Femur (tissue), 1 donor: ENCODE results near the gene NSA2.
"Not testable (repeated sequence)": the region's sequence is repeated elsewhere in the genome, so short reads cannot be mapped to it uniquely, and the experiment has no call there.

ENCODE experiments used
- DNase-seq: peaks from one replicate; pipeline ENCODE4 v3.0.0-alpha.2; 2017

Gene NSA2

DNA sequence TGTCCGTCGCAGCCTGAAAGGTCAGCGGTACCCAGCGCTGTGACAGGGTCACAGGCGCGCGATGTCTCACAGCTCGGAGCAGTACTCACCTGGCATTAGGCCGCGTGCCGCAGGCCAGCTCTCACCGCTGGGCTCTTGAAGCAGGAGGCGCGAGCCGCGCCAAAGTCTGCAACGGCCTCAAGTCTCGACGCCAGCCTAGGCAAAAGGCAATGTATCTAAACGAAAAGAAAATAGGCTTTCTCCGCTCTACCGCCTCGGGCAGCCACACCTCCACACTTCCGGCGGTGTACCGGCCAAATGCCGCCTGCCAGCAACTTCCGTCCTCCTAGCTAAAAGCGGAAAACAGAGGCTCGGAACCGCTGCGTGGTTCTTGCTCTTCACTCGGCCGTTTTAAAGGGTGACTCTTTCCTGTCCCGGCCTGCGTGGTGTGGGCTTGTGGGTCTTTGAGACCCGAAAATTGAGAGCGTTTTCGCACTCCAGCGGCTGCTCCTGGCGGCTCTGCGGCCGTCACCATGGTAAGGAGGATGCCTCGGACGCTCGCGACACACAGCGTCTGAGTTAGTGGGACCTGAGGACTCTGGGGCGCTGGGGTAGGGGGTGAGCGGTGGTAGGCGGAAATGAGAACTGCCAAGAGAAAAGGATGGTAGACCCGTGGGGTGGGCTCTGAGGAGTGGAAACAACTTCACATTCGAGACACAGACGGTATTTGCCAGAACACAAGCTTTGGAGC lies at the start of gene NSA2, which contains the start of gene GFM2:
TSS of gene NSA2 (plus strand) at position 401 of the 730 bp plus-strand sequence. CDS start at position 513, 112 bp downstream.
TSS of gene GFM2 (minus strand) at position 269 of the 730 bp plus-strand sequence. CDS start 3,375 bp downstream, outside the sequence.
- DNase-seq, result peak; percentile 97

DNA sequence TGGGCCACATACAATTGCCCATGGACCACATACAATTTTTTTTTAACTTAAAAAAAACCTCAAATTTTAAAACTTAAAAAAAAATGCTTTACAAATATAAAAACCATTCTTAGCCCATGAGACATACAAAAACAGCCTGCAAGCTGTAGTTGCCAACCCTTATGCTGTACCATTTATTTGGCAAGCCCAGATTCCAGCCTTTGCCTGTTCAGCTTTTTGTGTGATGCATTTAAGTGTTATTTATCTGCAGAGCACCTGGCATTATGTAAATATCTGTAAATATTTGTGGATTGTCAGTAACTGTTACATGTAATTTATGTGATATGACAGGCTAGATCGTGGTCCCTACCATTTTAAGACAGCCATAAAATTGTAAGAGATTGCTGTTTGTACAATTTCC lies 49.5 kb upstream of the NSA2 start:
- no peak for DNase-seq

DNA sequence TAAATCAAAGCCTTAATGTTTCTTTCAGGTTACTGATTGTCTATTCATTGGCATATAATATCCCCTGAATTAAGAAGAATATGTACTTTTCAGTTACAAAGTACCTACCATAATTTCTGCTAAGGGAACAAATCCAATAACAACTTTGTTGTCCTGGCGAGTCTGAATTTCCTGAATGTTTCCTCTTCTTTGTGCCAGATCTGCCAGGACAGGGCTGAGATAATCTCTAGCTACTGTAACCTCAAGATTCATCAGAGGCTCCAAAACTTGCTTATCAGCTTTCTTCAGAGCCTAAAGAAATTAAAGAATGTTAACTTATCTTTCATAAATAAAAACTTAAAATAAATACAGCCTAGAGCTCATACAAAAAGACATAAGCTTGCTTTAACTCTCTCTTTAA lies 44.8 kb upstream of the NSA2 start:
- no peak for DNase-seq

DNA sequence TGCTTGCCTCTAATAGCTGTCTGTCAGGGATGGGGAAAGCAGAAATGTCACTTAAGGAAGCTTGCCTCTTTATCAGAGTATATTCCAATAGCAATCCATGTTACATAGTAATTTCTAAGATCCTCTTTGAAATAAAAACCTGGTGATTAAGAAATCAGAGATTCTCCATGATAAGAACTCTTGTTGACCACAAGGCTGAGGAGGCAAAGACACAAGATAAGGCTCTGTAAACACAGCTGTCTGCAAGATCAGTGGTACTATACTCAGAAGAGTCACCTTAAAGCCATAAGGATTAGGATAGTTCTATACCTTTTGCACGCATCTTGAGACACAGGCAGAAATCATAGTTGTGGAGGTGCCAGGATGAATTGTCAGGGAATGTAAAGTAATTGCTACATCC lies 41.7 kb upstream of the NSA2 start:
- no peak for DNase-seq

DNA sequence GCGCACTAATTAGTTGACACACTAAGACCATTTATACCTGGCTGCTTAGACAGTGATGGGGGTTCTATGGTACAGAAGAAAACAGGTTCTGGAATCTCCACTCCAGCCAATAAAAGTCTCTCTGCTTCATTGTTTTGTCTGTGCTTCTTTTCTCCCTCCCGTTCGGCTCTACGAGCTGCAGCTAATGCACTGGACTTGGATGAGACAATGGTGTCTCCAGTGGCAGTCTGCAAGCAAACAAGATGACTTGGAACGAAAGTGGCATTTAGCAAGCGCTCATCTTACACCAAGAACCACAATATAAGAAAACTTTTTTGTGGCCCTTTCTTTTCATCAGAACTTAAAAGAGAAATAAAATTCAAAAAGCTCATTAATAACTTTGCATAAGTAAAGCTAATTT lies 30.3 kb upstream of the NSA2 start:
- no peak for DNase-seq

DNA sequence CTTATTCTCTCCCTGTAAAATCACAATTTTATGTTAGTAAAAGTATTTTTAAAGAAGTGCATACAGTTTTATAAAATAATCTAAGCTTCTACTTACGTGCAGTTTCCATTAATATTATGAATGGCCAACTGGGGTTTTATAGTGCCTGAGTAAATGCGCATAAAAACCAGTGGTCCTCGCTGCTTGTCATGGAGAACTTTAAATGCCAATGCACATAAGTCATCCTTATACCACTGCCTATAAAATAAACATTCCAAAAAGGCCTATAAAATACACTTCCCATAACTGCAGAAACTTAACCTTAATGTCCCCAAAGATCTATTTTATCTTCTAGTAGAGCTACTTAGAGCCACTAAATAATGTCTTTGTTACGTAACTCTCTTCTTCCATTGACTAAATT lies 28.6 kb upstream of the NSA2 start:
- no peak for DNase-seq

DNA sequence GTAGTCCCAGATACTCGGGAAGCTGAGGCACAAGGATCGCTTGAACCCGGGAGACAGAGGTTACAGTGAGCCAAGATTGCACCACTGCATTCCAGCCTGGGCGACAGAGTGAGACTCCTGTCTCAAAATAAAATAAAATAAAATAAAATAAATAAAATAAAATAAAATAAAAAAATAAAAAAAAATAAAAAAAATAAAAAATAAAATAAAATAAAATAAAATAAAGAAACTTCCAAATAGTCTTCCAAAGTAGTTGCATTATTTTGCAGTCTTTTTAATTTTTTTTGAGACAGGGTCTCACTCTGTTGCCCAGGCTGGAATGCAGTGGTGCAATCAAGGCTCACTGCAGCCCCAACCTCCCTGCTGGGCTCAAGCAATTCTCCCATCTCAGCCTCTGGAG lies 18.3 kb upstream of the NSA2 start:
- DNase-seq, result not testable (repeated sequence)

DNA sequence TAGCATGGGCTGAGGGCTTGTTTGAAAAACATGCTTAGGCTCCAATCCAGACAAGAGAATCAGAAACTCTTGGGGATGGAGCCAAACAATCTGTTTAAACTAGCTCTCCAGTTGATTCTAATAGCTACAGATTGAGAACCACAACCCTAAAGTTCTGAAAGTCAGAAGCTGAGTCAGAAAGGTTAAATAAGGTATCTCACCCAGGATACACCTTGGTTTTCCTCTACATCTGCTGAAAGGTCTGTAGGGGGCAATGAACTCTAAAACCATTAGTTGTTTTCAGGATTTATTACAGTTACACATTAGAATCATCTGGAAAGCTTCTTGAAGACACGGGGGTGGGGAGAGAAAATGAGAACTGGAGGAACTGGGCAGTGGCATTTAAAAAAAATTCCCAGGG lies 5.8 kb upstream of the NSA2 start:
- no peak for DNase-seq

DNA sequence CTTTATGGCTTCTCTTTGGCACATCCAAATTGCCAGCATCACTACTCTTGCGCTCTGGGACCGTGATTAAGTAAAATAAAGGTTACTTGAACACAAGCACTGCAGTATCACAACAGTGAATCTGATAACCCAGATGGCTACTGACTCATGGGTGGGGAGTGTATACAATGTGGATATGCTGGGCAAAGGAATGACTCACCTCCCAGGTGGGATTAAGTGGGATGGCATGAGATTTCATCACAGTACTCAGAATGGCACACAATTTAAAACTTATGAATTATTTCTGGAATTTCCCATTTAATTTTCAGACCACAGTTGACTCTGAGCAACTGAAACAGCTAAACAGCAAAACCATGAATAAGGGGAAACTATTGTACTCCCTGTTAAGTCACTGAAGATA lies 4.5 kb upstream of the NSA2 start:
- no peak for DNase-seq

DNA sequence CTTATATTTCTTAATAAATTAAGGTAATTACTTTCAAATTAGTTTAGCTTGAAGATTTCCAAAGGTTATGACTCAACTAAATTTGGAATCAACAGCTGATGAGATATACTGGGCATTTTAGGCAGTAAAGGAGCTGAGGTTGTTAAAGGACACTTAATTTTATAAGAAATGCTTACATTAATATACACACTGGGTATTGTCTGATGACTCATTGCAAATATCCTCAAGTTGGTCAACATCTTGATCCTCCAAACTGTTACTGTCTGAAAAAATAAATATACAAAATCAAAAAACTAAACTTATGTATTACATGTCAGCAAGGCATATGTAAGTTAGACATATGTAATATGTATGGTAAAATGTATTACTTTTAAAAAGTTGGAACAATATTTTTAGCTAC lies 3.5 kb upstream of the NSA2 start:
- no peak for DNase-seq

DNA sequence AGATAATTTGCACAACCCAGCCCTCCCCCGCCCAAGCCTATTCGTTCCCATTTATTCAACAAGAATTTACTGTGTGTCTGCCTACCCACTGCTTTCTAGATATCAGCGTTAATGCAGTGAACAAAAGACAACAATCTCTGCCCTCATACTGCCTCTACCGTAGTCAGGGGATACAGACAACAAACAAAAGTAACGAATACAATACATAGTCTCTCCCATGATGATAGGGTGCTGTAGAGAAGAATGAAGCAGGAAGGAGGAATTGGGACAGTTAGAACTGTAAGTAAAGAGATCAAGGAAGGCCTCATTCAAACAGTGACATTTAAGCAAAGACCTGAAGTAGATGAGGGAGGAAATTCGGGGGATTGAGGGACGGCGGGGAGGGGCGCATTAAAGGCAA lies 1.8 kb upstream of the NSA2 start:
- DNase-seq, result no peak

DNA sequence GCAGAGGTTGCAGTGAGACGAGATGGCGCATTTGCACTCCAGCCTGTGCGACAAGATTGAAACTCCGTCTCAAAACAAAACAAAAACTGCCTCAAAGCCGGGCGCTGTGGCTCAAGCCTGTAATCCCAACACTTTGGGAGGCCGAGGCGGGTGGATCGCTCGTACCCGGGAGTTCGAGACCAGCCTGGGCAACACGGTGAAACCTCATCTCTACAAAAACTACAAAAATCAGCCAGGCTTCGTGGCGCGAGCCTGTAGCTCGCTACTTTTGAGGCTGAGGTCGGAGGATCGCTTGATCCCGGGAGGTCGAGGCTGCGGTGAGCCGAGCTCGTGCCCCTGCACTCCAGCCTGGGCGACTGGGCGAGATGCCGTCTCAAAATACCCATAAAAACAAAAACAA lies 1.1 kb upstream of the NSA2 start:
- DNase-seq, result no peak

DNA sequence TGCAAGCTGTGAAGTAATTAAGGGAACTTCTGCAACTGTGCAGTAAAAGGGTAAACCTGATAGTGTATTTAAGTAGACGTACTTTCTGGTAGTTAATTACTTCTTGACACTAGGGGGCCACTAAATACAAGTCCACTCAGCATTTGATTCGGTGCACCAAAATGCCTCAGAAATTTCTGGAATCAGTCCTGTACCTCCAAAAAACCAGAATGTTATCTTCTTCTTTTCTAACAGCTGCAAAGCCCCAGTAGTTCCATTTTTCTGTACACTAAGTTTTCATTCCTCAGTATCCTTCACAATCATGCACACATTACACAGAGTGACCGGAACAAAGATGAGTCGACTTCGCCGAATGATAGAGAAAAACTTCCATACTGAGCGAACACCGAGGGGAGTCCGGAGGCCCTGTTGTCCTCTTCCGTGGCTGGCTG lies 616 bp upstream of the NSA2 start:
- no peak for DNase-seq

DNA sequence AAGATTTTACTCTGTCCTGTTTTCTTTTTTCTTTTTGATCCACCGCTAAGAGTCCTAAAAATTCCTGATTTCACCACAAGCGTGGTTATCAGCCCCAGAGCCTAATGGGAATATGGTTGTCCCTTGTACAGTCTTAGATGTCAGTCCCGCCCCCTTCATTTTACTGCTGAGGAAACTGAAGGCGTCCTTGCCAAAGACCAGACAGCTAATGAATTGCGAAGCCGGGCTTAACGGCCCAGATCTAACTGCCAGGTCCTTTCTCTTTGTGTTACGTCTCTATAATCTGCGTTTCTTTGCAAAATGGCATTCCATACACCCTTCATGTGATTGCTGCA lies 497 bp downstream of the NSA2 start:
- DNase-seq, result peak; percentile 26

DNA sequence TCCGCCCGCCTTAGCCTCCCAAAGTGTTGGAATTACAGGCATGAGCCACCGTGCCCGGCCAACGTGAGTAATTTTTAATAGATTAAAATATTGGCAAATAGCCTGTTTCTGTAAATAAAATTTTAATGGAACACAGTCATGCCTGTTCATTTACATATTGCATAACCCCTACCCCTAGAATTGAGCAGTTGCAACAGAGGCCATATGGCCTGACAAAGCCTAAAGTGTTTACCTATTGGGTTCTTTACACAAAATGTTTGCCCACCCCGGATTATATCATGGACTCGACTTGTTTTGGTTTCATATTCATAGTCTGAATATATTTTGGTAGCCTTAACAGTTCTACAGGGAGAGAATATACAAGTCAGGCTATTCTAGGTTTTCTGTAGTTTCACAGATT lies 5.3 kb downstream of the NSA2 start:
- DNase-seq, result no peak

DNA sequence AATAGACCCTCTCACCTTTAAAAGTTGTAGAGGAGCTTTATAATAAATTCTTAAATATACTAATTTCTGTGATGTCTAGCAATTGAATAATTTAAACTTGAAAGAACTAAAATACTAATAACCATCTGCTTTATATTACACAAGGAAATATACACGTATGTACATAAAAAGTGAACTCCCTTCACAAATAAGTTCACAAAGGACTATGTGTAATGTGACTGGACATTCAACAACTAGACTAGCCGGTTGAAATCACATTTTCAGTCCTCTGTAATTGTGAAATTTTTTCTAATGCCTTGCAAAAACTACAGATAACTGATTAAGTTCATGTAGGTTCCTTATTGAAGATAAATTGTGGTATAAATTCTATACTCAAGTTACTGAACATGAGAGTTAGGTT lies 11.6 kb downstream of the NSA2 start:
- DNase-seq, result no peak

DNA sequence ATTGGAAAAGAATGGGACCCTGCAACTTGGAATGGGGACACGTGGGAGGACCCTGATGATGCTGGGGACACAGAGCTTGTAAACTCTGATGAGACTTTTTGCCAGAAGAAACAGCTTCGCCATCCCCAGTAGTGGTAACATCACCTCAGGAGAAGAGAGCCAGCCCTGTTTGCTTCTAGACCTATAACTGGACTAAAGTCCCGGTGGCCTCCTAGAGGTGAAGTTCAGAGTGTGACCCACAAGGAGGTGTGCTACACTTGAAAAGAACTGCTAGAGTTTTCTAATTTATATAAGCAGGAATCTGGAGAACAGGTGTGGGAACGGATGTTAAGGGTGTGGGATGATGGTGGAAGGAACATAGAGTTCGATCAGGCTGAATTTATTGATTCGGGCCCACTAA lies 19.8 kb downstream of the NSA2 start:
- no peak for DNase-seq

DNA sequence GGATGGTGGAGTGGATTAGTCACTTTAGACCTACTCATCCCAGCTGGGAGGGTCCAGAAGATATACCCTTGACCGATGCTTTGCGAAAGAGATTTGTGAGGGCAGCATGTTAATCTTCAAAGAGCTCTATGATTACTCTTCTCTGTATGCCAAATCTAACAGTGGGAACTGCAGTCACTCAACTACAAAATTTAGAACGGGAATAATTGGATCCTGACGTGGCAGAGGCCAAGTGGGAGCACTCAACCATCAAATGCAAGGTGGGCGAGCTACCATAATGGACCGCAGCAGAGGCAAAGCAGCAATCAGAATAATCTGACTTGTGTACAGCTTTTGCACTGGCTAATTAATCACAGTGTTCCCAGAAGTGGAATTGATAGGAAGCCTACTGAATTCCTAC lies 20.4 kb downstream of the NSA2 start:
- DNase-seq, result no peak

DNA sequence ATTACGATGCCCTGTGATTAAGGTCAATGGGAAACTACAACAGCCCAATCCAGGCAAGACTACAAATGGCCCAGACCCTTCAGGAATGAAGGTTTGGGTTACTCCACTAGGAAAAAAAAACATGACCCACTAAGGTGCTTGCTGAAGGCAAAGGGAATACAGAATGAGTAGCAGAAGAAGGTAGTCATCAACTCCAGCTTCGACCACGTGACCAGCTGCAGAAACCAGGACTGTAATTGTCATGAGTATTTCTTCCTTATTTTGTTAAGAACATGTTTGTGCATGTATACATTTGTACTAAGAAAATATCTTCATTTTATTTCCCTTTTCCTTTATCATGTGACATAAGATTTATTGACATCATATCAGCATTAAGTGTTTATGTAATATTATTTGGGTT lies 24.6 kb downstream of the NSA2 start:
- not testable (repeated sequence) for DNase-seq

DNA sequence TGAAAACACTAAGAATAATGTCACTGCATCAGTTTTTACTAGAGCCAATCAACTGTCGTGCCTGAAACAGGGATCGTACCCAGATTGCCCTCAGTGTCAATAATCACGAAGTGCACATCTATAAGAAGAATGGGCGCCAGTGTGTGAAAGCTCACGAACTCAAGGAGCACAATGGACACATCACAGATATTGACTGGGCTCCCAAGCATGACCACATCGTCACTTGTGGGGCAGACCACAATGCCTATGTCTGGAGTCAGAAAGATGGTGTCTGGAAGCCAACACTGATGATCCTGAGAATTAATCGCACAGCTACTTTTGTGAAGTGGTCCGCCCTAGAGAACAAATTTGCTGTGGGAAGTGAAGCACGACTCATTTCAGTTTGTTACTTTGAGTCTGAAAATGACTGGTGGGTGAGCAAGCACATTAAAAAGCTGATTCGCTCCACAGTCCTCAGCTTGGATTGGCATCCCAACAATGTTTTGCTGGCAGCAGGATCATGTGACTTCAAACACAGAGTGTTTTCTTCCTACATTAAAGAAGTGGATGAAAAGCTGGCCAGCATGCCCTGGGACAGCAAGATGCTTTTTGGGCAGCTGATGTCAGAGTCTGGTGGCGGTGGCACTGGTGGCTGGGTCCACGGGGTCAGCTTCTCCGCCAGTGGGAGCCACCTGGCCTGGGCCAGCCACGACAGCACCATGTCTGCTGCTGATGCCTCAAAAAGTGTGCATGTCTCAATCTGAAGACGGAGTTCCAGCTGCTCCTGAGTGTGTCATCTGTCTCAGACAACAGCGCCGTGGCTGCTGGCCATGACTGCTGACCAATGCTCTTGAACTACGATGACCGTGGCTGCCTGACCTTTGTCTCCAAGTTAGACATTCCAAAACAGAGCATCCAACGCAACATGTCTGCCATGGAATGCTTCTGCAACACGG lies 32.2 kb downstream of the NSA2 start:
- no peak for DNase-seq

DNA sequence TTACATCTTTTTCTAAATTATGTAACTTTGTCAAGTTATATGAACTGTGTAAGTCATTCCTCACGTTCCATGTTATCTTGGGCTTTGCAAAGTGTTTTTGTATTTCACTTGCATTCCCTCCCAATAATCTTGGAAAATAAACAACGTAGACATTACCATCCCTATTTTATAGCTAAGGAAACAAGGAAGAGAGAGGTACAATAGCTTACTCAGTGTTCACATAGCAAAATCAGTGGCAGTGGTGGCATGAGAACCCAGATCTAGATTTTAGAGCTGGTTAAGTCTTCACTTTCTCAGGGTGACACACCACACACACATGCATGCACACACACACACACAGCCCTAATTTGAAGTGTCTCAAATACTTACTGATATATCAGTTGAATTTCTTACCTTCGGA lies 34.1 kb downstream of the NSA2 start:
- no peak for DNase-seq

DNA sequence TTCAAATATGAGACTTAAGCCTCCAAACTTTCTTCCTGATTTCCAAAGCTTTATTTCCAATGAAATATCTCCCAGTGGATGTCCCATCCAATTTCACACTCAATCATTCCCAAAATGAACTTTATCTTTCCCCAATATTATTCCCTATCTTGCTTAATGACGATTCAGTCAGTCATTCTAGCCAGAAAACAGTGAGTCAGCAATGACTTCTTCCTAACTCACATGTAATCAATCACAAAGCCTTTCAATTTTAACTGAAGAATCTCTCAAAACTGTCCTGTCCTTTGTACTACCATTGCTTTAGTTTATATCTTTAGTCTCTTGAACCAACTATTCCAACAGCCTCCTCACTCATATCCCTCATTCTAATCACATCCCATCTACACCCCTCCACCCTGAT lies 34.9 kb downstream of the NSA2 start:
- no peak for DNase-seq

DNA sequence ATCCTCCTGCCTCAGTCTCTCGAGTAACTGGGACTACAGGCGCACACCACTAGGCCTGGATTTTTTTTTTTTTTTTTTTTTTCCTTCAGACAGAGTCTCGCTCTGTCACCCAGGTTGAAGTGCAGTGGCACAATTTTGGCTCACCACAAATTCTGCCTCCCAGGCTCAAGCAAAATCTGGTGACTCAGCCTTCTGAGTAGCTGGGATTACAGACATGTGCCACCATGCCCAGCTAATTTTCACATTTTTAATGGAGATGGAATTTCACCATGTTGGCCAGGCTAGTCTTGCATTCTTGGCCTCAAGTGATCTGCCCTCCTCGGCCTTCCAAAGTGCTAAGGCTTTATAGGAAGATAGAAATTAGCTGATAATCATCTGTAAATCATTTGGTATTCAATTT lies 43.9 kb downstream of the NSA2 start:
- no peak for DNase-seq

DNA sequence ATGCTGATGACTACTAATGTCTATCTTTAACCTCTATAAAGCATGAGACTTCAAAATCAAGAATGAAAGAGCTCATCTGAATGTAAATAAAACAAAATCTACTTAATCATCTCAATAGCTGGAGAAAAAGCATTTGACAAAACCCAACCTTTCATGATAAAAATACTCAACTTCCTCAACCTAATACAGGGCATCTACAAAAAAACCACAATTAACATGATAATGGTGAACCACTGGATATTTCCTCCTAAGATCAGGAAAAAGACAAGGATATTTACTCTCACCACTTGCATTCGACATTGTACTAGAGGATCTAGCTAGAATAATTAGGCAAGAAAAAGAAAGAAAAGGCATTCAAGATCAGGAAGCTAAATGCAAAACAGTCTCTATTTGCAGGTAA lies 49.8 kb downstream of the NSA2 start:
- no peak for DNase-seq
